ENCODE results near the gene FERMT3.

FERMT3 gene

GRCh38 chr11:64248578-64248977 lies 42.1 kb downstream of the FERMT3 start:
- no peak for TF ChIP-seq CTCF (IDR thresholded peaks at IDR 0.05; ENCODE audit: unreplicated experiment in 3 of 3)
- no peaks in the 10 kb centered on the region for H3K9me3 Mint-ChIP-seq
- H3K27ac Mint-ChIP-seq, result no peak overlapping the region
- peak overlapping the region; percentile 88 to 93 (median 89) for H3K4me3 Mint-ChIP-seq
- H3K27me3 Mint-ChIP-seq (ENCODE audit: low read depth), result no peaks in the 10 kb centered on the region
- peaks cover 22% of the 10 kb centered on the region for H3K4me1 Mint-ChIP-seq
- H3K36me3 Mint-ChIP-seq (ENCODE audit: low read depth), result peaks cover under 1% of the 10 kb centered on the region

- peaks cover 19% of the 10 kb centered on the region for H3K4me1 Mint-ChIP-seq
- peak overlapping the region in 1 of 3 experiments; percentile 41 for H3K27ac Mint-ChIP-seq
- no peaks in the 10 kb centered on the region for H3K9me3 Mint-ChIP-seq
- H3K4me3 Mint-ChIP-seq, result peak overlapping the region; percentile 55 to 93 (median 89)
- TF ChIP-seq CTCF (IDR thresholded peaks at IDR 0.05; ENCODE audit: unreplicated experiment in 3 of 3), result no peak
- H3K36me3 Mint-ChIP-seq (ENCODE audit: low read depth), result peaks cover 3% of the 10 kb centered on the region
- no peaks in the 10 kb centered on the region for H3K27me3 Mint-ChIP-seq (ENCODE audit: low read depth)
These were observed 42.5 kb downstream of the FERMT3 start for GRCh38 chr11:64249038-64249437.

- no peaks in the 10 kb centered on the region for H3K9me3 Mint-ChIP-seq
- H3K27ac Mint-ChIP-seq, result peak overlapping the region in 2 of 3 experiments; percentile 41 to 72
- peaks cover 3% of the 10 kb centered on the region for H3K36me3 Mint-ChIP-seq (ENCODE audit: low read depth)
- H3K4me3 Mint-ChIP-seq, result peak overlapping the region; percentile 55 to 93 (median 89)
- H3K4me1 Mint-ChIP-seq, result peaks cover 19% of the 10 kb centered on the region
- TF ChIP-seq CTCF (IDR thresholded peaks at IDR 0.05; ENCODE audit: unreplicated experiment in 3 of 3), result no peak
- H3K27me3 Mint-ChIP-seq (ENCODE audit: low read depth), result no peaks in the 10 kb centered on the region
These were observed 43.3 kb downstream of the FERMT3 start for GRCh38 chr11:64249563-64250414.

- H3K36me3 Mint-ChIP-seq (ENCODE audit: low read depth), result peaks cover 3% of the 10 kb centered on the region
- H3K4me3 Mint-ChIP-seq, result peak overlapping the region; percentile 80 to 89 (median 83)
- H3K9me3 Mint-ChIP-seq, result no peaks in the 10 kb centered on the region
- H3K27ac Mint-ChIP-seq, result no peak overlapping the region
- H3K4me1 Mint-ChIP-seq, result peaks cover 19% of the 10 kb centered on the region
- no peaks in the 10 kb centered on the region for H3K27me3 Mint-ChIP-seq (ENCODE audit: low read depth)
- TF ChIP-seq CTCF (IDR thresholded peaks at IDR 0.05; ENCODE audit: unreplicated experiment in 3 of 3), result no peak
These were observed 44.0 kb downstream of the FERMT3 start for GRCh38 chr11:64250415-64251015.

GRCh38 chr11:64251016-64251752 lies 44.7 kb downstream of the FERMT3 start, which contains the start of gene PLCB3:
Gene PLCB3 (plus strand): TSS chr11:64251530. CDS start chr11:64251650, 120 bp downstream.
- no peaks in the 10 kb centered on the region for H3K9me3 Mint-ChIP-seq
- H3K27ac Mint-ChIP-seq, result peak within 1 kb of the TSS in 1 of 3 experiments; percentile 66
- peaks cover 3% of the 10 kb centered on the region for H3K36me3 Mint-ChIP-seq (ENCODE audit: low read depth)
- TF ChIP-seq CTCF (IDR thresholded peaks at IDR 0.05; ENCODE audit: unreplicated experiment in 3 of 3), result peak; percentile 75 to 87 (median 83)
- peak within 1 kb of the TSS; percentile 89 to 91 (median 89) for H3K4me3 Mint-ChIP-seq
- H3K4me1 Mint-ChIP-seq, result peaks cover 19% of the 10 kb centered on the region
- H3K27me3 Mint-ChIP-seq (ENCODE audit: low read depth), result no peaks in the 10 kb centered on the region

Data from nephron (organoid).